ENCODE measurements around the gene RBMS1. TPM values are rescaled to one million over a fixed set of nuclear protein-coding genes. Genes with fewer than 3 reads are reported as not detected.

Gene RBMS1
- total and polyA plus RNA-seq, 2 of the 13 experiments (the other 11 are each of a cell fraction or from before 2014, with no cell fraction given): 55.5 to 110 TPM

DNA sequence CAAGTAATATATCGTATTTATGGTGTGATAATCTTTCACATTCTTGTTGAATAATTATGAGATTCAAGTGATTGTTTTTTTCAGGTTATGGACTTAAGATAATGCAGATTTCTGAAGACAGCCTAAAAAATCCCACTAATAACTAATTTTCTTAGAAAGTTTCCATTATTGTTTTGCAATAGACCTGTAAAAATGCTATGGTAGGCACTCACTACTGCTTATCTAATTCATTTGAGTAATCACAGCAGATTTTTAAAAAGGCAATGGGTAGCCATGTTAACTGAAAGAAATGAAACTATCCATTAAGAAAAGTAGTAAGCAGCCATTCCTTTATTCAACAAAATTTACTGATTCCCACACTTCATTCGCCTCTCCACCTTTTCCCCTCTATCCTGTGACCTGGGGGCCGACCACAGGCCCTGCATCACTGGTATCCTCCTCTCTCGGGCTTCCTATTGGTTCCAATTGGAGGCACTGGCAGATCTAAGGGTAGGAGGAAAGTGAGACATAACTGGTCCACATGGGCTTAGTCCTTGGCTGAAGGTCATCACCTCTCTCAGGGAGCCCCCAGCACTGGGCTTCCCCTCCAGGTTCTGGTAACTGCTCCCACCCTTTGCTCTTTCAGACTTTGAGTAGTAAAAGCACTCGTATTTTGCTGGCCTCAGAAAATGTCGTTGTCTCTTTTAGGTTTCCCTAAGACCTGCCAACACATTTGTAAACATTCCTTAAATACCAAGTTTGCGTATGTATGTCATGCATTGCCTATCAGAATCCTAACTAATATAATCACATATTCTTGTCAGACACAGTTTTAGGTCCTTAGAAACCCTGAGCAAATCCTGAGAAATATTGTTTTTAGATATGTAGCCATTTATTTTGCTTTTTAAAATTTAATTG is 18.5 kb downstream of the RBMS1 start:
- H2AFZ ChIP-seq (ENCODE audit: low read length): no peak overlapping the region
- H3K4me3 ChIP-seq (replicated peaks in 1 of 3; ENCODE audit: insufficient read depth in 1 of 3, low read depth in 2 of 3, low read length in 3 of 3): no peak overlapping the region
- TF ChIP-seq, protein P1, sequence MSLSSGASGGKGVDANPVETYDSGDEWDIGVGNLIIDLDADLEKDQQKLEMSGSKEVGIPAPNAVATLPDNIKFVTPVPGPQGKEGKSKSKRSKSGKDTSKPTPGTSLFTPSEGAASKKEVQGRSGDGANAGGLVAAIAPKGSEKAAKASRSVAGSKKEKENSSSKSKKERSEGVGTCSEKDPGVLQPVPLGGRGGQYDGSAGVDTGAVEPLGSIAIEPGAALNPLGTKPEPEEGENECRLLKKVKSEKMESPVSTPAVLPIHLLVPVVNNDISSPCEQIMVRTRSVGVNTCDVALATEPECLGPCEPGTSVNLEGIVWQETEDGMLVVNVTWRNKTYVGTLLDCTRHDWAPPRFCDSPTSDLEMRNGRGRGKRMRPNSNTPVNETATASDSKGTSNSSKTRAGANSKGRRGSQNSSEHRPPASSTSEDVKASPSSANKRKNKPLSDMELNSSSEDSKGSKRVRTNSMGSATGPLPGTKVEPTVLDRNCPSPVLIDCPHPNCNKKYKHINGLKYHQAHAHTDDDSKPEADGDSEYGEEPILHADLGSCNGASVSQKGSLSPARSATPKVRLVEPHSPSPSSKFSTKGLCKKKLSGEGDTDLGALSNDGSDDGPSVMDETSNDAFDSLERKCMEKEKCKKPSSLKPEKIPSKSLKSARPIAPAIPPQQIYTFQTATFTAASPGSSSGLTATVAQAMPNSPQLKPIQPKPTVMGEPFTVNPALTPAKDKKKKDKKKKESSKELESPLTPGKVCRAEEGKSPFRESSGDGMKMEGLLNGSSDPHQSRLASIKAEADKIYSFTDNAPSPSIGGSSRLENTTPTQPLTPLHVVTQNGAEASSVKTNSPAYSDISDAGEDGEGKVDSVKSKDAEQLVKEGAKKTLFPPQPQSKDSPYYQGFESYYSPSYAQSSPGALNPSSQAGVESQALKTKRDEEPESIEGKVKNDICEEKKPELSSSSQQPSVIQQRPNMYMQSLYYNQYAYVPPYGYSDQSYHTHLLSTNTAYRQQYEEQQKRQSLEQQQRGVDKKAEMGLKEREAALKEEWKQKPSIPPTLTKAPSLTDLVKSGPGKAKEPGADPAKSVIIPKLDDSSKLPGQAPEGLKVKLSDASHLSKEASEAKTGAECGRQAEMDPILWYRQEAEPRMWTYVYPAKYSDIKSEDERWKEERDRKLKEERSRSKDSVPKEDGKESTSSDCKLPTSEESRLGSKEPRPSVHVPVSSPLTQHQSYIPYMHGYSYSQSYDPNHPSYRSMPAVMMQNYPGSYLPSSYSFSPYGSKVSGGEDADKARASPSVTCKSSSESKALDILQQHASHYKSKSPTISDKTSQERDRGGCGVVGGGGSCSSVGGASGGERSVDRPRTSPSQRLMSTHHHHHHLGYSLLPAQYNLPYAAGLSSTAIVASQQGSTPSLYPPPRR (CRISPR knock-in tag; IDR thresholded peaks at IDR 0.05; ENCODE audit: borderline replicate concordance): no peak
- TF ChIP-seq MLLT10 (CRISPR knock-in tag; IDR thresholded peaks at IDR 0.05) (no peak), NCOR1 (IDR thresholded peaks at IDR 0.05; ENCODE audit: borderline replicate concordance, low read length) (no peak), EED (CRISPR knock-in tag; IDR thresholded peaks at IDR 0.05) (no peak), ZNF33A (CRISPR knock-in tag; IDR thresholded peaks at IDR 0.05; ENCODE audit: borderline replicate concordance) (no peak), POLR2AphosphoS2 (IDR thresholded peaks at IDR 0.05; ENCODE audit: low read depth, low read length) (no peak), ZNF326 (CRISPR knock-in tag; IDR thresholded peaks at IDR 0.05; ENCODE audit: borderline replicate concordance) (no peak), ZSCAN25 (CRISPR knock-in tag; IDR thresholded peaks at IDR 0.05) (no peak), KAT8 (CRISPR knock-in tag; IDR thresholded peaks at IDR 0.05) (no peak)
- TF ChIP-seq, protein P2, sequence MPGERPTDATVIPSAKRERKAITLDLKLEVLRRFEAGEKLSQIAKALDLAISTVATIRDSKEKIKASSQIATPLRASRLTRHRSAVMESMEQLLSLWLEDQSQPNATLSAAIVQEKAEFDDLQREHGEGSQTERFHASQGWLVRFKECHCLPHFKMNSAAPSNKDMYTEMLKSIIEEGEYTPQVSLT (CRISPR knock-in tag; IDR thresholded peaks at IDR 0.05; ENCODE audit: borderline replicate concordance, low read depth): no peak
- TF ChIP-seq, protein P3, sequence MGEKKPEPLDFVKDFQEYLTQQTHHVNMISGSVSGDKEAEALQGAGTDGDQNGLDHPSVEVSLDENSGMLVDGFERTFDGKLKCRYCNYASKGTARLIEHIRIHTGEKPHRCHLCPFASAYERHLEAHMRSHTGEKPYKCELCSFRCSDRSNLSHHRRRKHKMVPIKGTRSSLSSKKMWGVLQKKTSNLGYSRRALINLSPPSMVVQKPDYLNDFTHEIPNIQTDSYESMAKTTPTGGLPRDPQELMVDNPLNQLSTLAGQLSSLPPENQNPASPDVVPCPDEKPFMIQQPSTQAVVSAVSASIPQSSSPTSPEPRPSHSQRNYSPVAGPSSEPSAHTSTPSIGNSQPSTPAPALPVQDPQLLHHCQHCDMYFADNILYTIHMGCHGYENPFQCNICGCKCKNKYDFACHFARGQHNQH (CRISPR knock-in tag; IDR thresholded peaks at IDR 0.05): no peak
- TF ChIP-seq, protein P4, sequence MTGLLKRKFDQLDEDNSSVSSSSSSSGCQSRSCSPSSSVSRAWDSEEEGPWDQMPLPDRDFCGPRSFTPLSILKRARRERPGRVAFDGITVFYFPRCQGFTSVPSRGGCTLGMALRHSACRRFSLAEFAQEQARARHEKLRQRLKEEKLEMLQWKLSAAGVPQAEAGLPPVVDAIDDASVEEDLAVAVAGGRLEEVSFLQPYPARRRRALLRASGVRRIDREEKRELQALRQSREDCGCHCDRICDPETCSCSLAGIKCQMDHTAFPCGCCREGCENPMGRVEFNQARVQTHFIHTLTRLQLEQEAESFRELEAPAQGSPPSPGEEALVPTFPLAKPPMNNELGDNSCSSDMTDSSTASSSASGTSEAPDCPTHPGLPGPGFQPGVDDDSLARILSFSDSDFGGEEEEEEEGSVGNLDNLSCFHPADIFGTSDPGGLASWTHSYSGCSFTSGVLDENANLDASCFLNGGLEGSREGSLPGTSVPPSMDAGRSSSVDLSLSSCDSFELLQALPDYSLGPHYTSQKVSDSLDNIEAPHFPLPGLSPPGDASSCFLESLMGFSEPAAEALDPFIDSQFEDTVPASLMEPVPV (CRISPR knock-in tag; IDR thresholded peaks at IDR 0.05): no peak
- TF ChIP-seq, protein P5, sequence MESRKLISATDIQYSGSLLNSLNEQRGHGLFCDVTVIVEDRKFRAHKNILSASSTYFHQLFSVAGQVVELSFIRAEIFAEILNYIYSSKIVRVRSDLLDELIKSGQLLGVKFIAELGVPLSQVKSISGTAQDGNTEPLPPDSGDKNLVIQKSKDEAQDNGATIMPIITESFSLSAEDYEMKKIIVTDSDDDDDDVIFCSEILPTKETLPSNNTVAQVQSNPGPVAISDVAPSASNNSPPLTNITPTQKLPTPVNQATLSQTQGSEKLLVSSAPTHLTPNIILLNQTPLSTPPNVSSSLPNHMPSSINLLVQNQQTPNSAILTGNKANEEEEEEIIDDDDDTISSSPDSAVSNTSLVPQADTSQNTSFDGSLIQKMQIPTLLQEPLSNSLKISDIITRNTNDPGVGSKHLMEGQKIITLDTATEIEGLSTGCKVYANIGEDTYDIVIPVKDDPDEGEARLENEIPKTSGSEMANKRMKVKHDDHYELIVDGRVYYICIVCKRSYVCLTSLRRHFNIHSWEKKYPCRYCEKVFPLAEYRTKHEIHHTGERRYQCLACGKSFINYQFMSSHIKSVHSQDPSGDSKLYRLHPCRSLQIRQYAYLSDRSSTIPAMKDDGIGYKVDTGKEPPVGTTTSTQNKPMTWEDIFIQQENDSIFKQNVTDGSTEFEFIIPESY (CRISPR knock-in tag; IDR thresholded peaks at IDR 0.05): no peak
- H3K4me1 ChIP-seq (ENCODE audit: insufficient read depth, low read length): peaks cover 29% of the 10 kb centered on the region
- peaks cover 79% of the 10 kb centered on the region for H3K79me2 ChIP-seq (ENCODE audit: insufficient read depth, low read length)
- CTCF ChIA-PET (ENCODE audit: low intra/inter-chr PET ratio, low total read pairs): no interaction called here
- ATAC-seq: peak; percentile 29; the same call in 2 of the 3 replicates
- no TSS peak for BruUV-seq (replicated peaks)
- H3K9me3 ChIP-seq (ENCODE audit: low read length): no peaks in the 10 kb centered on the region
- no peaks in the 10 kb centered on the region for H3K27me3 ChIP-seq (ENCODE audit: control insufficient read depth in 1 of 2, insufficient read depth in 2 of 2, low read length in 2 of 2)
- FAIRE-seq: no peak
- intact Hi-C loops (cut with micrococcal nuclease; ENCODE audit: unreplicated experiment) (no loop called here), in situ Hi-C loops (cut with HindIII; ENCODE audit: extremely low pct_ligation_motif_present, low pct_unique_long_range_greater_than_20kb) (no loop called here)
- peaks cover 40% of the 10 kb centered on the region for H4K20me1 ChIP-seq (ENCODE audit: insufficient read depth, low read length)
- POLR2A ChIA-PET: no interaction called here
- no peak overlapping the region for H3K27ac ChIP-seq (ENCODE audit: extremely low read length, insufficient read depth, low read length)
- DNase-seq (ENCODE audit: low spot score): no peak
- H3K9ac ChIP-seq (ENCODE audit: insufficient read depth, low read depth, low read length): no peak overlapping the region
- no peak overlapping the region for H3K4me2 ChIP-seq (ENCODE audit: low read depth, low read length)
- WGBS (ENCODE audit: low lambda C conversion rate): 91% methylated on average over 7 of the region's 7 CpGs
- peaks cover 0 to 6% of the 10 kb centered on the region in 2 experiments; a peak in 1 of 5 replicates for H3K36me3 ChIP-seq (replicated peaks in 1 of 2; ENCODE audit: control insufficient read depth in 1 of 2, insufficient read depth in 2 of 2, low read length in 2 of 2)

Measured in HepG2 (cell line).